Nephron (organoid): ENCODE results near the gene RHAG.

Experiments
- H3K27ac Mint-ChIP-seq, 3 experiments: 2 replicates each; pipeline ENCODE4 v1.8.0; 2020; ENCODE audit warnings: mixed read lengths in 3 of 3, mild to moderate bottlenecking in 2 of 3, moderate library complexity in 1 of 3
- H3K27me3 Mint-ChIP-seq: 2 replicates; pipeline ENCODE4 v1.8.0; 2021; ENCODE audit warnings: low read depth, mild to moderate bottlenecking, moderate library complexity, mixed read lengths
- H3K36me3 Mint-ChIP-seq: 2 replicates; pipeline ENCODE4 v1.8.0; 2020; ENCODE audit warnings: low read depth, mixed read lengths
- H3K4me1 Mint-ChIP-seq: 2 replicates; pipeline ENCODE4 v1.8.0; 2020; ENCODE audit warnings: mixed read lengths
- H3K4me3 Mint-ChIP-seq, 3 experiments: 2 replicates each; pipeline ENCODE4 v1.8.0; 2020; ENCODE audit warnings: mild to moderate bottlenecking in 3 of 3, mixed read lengths in 3 of 3, moderate library complexity in 2 of 3
- H3K9me3 Mint-ChIP-seq: 2 replicates; pipeline ENCODE4 v1.8.0; 2020; ENCODE audit warnings: mixed read lengths
- CTCF ChIP-seq, 3 experiments: fragments of 200-600 bp; sonication (generic); IDR thresholded peaks; one replicate each; pipeline ENCODE4 v1.5.0; 2021; ENCODE audit warnings: antibody characterized with exemption in 3 of 3; ENCODE audit not compliant: unreplicated experiment in 3 of 3

The RHAG gene

DNA sequence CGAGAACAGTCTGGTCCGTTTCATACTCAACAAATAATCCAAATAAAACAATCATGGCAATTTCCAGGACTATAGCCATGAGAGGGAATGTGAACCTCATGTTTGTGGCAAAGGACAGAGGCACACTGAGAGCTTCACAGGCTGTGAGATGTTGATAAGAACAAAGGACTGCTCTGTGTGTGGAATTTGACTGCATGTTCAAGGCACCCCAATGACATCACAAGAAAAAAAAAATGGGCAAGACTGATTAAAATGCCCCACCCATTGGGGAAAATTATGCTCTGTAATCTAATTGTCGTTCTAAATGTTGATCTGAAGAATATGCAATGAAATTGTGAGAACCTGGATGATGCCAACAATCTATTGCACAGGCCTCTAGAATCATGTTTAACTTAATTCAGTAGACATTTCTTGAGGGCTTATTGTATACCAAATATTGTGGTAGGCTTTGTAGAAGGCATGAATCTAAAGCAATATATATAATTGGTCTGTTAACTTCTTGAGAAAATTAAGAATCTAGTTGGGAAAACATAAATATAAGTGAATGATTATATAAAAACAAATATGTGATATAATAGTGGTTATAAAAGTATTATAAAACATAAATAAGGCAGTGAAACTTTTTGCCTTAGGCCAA is at the start of gene RHAG:
Gene RHAG, minus strand, starts transcription at position 127 of the 637 bp plus-strand sequence. Its CDS starts 27 bp downstream, at position 100.
- H3K4me1 Mint-ChIP-seq, result no peaks in the 10 kb centered on the region
- no peaks in the 10 kb centered on the region for H3K27me3 Mint-ChIP-seq
- no peak within 1 kb of the TSS for H3K27ac Mint-ChIP-seq
- H3K36me3 Mint-ChIP-seq, result no peaks in the 10 kb centered on the region
- H3K4me3 Mint-ChIP-seq, result no peak within 1 kb of the TSS
- no peaks in the 10 kb centered on the region for H3K9me3 Mint-ChIP-seq
- TF ChIP-seq CTCF (IDR thresholded peaks at IDR 0.05; ENCODE audit: unreplicated experiment in 3 of 3), result no peak

- no peak overlapping the region for H3K4me3 Mint-ChIP-seq
- TF ChIP-seq CTCF (IDR thresholded peaks at IDR 0.05; ENCODE audit: unreplicated experiment in 3 of 3), result no peak
- no peaks in the 10 kb centered on the region for H3K27me3 Mint-ChIP-seq
- no peaks in the 10 kb centered on the region for H3K9me3 Mint-ChIP-seq
- H3K4me1 Mint-ChIP-seq, result no peaks in the 10 kb centered on the region
- no peaks in the 10 kb centered on the region for H3K36me3 Mint-ChIP-seq
- no peak overlapping the region for H3K27ac Mint-ChIP-seq
Observed at GRCh38 chr6:49676671-49677281, 40.1 kb upstream of the RHAG start.

- no peak overlapping the region for H3K4me3 Mint-ChIP-seq
- no peaks in the 10 kb centered on the region for H3K4me1 Mint-ChIP-seq
- H3K36me3 Mint-ChIP-seq, result no peaks in the 10 kb centered on the region
- H3K9me3 Mint-ChIP-seq, result peaks cover 5% of the 10 kb centered on the region
- no peak overlapping the region for H3K27ac Mint-ChIP-seq
- no peak for TF ChIP-seq CTCF (IDR thresholded peaks at IDR 0.05; ENCODE audit: unreplicated experiment in 3 of 3)
- no peaks in the 10 kb centered on the region for H3K27me3 Mint-ChIP-seq
Observed at GRCh38 chr6:49675816-49676215, 39.2 kb upstream of the RHAG start.

DNA sequence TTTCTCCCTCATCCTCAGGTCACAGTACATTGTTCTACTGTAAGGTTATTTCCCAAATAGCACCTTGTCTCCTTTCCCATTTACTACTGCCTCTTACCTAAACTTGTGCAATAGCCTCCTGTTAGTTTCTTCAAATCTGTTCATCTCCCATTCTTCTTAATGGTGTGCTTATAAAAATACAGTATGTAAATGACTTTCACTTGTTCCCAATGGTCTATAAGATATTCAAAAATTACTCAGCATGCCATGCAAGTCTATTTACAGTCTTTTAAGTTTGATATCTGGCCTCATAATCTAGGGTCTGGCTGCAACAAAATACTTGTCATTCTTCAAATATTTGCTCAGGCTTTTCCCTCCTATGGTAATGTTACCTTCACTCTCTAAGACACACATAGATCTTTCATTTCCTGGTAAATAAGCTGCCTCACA is 31.5 kb upstream of the RHAG start:
- Mint-ChIP-seq H3K27ac (no peak overlapping the region), H3K4me1 (no peaks in the 10 kb centered on the region), H3K9me3 (peaks cover 5% of the 10 kb centered on the region), H3K36me3 (no peaks in the 10 kb centered on the region), H3K4me3 (no peak overlapping the region), H3K27me3 (no peaks in the 10 kb centered on the region)
- no peak for TF ChIP-seq CTCF (IDR thresholded peaks at IDR 0.05; ENCODE audit: unreplicated experiment in 3 of 3)

- TF ChIP-seq CTCF (IDR thresholded peaks at IDR 0.05; ENCODE audit: unreplicated experiment in 3 of 3), result no peak
- Mint-ChIP-seq H3K27me3 (no peaks in the 10 kb centered on the region), H3K36me3 (no peaks in the 10 kb centered on the region), H3K4me1 (no peaks in the 10 kb centered on the region), H3K9me3 (peaks cover 5% of the 10 kb centered on the region), H3K27ac (no peak overlapping the region), H3K4me3 (no peak overlapping the region)
Observed at GRCh38 chr6:49666930-49667757, 30.5 kb upstream of the RHAG start.
